IMR-90 (cell line): ENCODE measurements around the gene IL12RB1. TPM values are rescaled to one million over a fixed set of nuclear protein-coding genes. Genes with fewer than 3 reads are reported as not detected.
A peak's percentile ranks its signal among the peaks of the same experiment; 100 is the strongest.

Experiments used
- ATAC-seq: fragments of 200-7000 bp; cut with Tn5 transposase; 2 replicates; pipeline ENCODE4 v1.9.1; 2020; ENCODE audit warnings: low read depth, mild to moderate bottlenecking, moderate library complexity
- BruUV-seq: library from RNA; stranded (reverse); fragments of 400-500 nt; replicated peaks from 2 replicates; lab custom pipeline; 2021; lab: Mats Ljungman, UMichigan
- CTCF ChIA-PET: fragments of 300-600 bp; formaldehyde crosslinking; extraction: SDS; loops from one replicate; lab custom pipeline; 2021; ENCODE audit warnings: antibody characterized with exemption; lab: Yijun Ruan, JAX
- POLR2A ChIA-PET: fragments of 300-600 bp; sonication (Branson Sonifier 250); formaldehyde crosslinking; loops from one replicate; lab custom pipeline; 2022; ENCODE audit warnings: antibody characterized with exemption; ENCODE audit not compliant: unreplicated experiment; lab: Charles Lee
- DNase-seq: peaks from one replicate; pipeline ENCODE4 v3.0.0; 2013
- H2AFZ ChIP-seq: replicated peaks from 2 replicates; pipeline ENCODE3; 2013; ENCODE audit warnings: low read length, mild to moderate bottlenecking; ENCODE audit not compliant: poor library complexity
- H2AK5ac ChIP-seq: 2 replicates; pipeline ENCODE4 v1.6.1; 2013; ENCODE audit warnings: low read depth, low read length, inconsistent platforms
- H2AK9ac ChIP-seq: replicated peaks from 2 replicates; pipeline ENCODE3; 2013; ENCODE audit warnings: mild to moderate bottlenecking, low read depth, low read length, moderate library complexity; ENCODE audit not compliant: poor library complexity
- H2BK120ac ChIP-seq: 2 replicates; pipeline ENCODE4 v1.6.1; 2013; ENCODE audit warnings: low read depth, low read length, inconsistent platforms
- H2BK15ac ChIP-seq: 3 replicates; pipeline ENCODE4 v1.6.1; 2013; ENCODE audit warnings: low read depth, low read length, inconsistent platforms
- H2BK20ac ChIP-seq: 2 replicates; pipeline ENCODE4 v1.6.1; 2013; ENCODE audit warnings: low read depth, mild to moderate bottlenecking, inconsistent platforms, low read length, moderate library complexity
- H2BK5ac ChIP-seq: 2 replicates; pipeline ENCODE4 v1.6.1; 2013; ENCODE audit warnings: mild to moderate bottlenecking, low read depth, low read length, inconsistent platforms; ENCODE audit not compliant: poor library complexity, severe bottlenecking
- H3K14ac ChIP-seq: replicated peaks from 2 replicates; pipeline ENCODE4 v1.6.1; 2013; ENCODE audit warnings: low read depth, low read length, inconsistent platforms
- H3K18ac ChIP-seq: 2 replicates; pipeline ENCODE4 v1.6.1; 2013; ENCODE audit warnings: low read depth, low read length, control low read depth
- H3K23ac ChIP-seq: 2 replicates; pipeline ENCODE4 v1.6.1; 2013; ENCODE audit warnings: low read depth, low read length, inconsistent platforms
- H3K27ac ChIP-seq: 2 replicates; pipeline ENCODE4 v1.5.1; 2013; ENCODE audit warnings: mild to moderate bottlenecking, control low read depth, low read length; ENCODE audit not compliant: insufficient read depth
- H3K27me3 ChIP-seq: 2 replicates; pipeline ENCODE4 v1.6.1; 2013; ENCODE audit warnings: low read length; ENCODE audit not compliant: control insufficient read depth, insufficient read depth
- H3K36me3 ChIP-seq: 2 replicates; pipeline ENCODE4 v1.6.1; 2013; ENCODE audit warnings: low read length, mixed read lengths; ENCODE audit not compliant: control insufficient read depth, insufficient read depth
- H3K4ac ChIP-seq: 2 replicates; pipeline ENCODE4 v1.6.1; 2013; ENCODE audit warnings: low read depth, low read length, inconsistent platforms
- H3K4me1 ChIP-seq: 2 replicates; pipeline ENCODE4 v1.6.1; 2013; ENCODE audit warnings: low read length, mixed read lengths; ENCODE audit not compliant: control insufficient read depth, insufficient read depth
- H3K4me2 ChIP-seq: 2 replicates; pipeline ENCODE4 v1.6.1; 2013; ENCODE audit warnings: low read depth, mild to moderate bottlenecking, control low read depth, low read length, moderate library complexity
- H3K4me3 ChIP-seq: 2 replicates; pipeline ENCODE4 v1.5.1; 2013; ENCODE audit warnings: low read depth, mild to moderate bottlenecking, control low read depth, low read length, moderate library complexity; ENCODE audit not compliant: insufficient read depth
- H3K56ac ChIP-seq: 2 replicates; pipeline ENCODE4 v1.6.1; 2013; ENCODE audit warnings: low read length, inconsistent platforms; ENCODE audit not compliant: insufficient read depth; ENCODE audit errors: extremely low read depth
- H3K79me1 ChIP-seq, 2 experiments: 2 replicates each; pipeline ENCODE4 v1.6.1; 2013; ENCODE audit warnings: low read length in 2 of 2, inconsistent platforms in 1 of 2, low read depth in 1 of 2
- H3K9ac ChIP-seq: 2 replicates; pipeline ENCODE4 v1.6.1; 2013; ENCODE audit warnings: low read depth, low read length, control low read depth
- H3K9me1 ChIP-seq: 2 replicates; pipeline ENCODE4 v1.6.1; 2013; ENCODE audit warnings: low read length, inconsistent platforms; ENCODE audit not compliant: insufficient read depth
- H3K9me3 ChIP-seq: 2 replicates; pipeline ENCODE4 v1.6.1; 2013; ENCODE audit warnings: low read length; ENCODE audit not compliant: control insufficient read depth, insufficient read depth
- H4K20me1 ChIP-seq: 2 replicates; pipeline ENCODE4 v1.6.1; 2013; ENCODE audit warnings: low read length, inconsistent platforms; ENCODE audit not compliant: insufficient read depth
- H4K5ac ChIP-seq: 2 replicates; pipeline ENCODE4 v1.6.1; 2013; ENCODE audit warnings: mild to moderate bottlenecking, low read depth, low read length, control low read depth
- H4K8ac ChIP-seq, 2 experiments: 2 replicates each; pipeline ENCODE4 v1.6.1; 2013; ENCODE audit warnings: low read depth in 2 of 2, low read length in 2 of 2, control low read depth in 1 of 2, inconsistent platforms in 1 of 2
- H4K91ac ChIP-seq: 2 replicates; pipeline ENCODE4 v1.6.1; 2013; ENCODE audit warnings: low read depth, low read length, inconsistent platforms; ENCODE audit not compliant: insufficient read depth
- CHD1 ChIP-seq: IDR thresholded peaks from 2 replicates; pipeline ENCODE4 v1.6.1; 2012; ENCODE audit warnings: low read depth, low read length, improper control_type of control experiment
- FOS ChIP-seq: fragments of 150-350 bp; IDR thresholded peaks from 2 replicates; pipeline ENCODE4 v1.6.1; 2016; ENCODE audit warnings: low read depth, low read length
- MAFK ChIP-seq: IDR thresholded peaks from 2 replicates; pipeline ENCODE4 v1.6.1; 2012; ENCODE audit warnings: low read depth, low read length, improper control_type of control experiment
- NFE2L2 ChIP-seq: fragments of 150-350 bp; IDR thresholded peaks from 2 replicates; pipeline ENCODE4 v1.6.1; 2016; ENCODE audit warnings: low read depth, mild to moderate bottlenecking, low read length
- RAD21 ChIP-seq: IDR thresholded peaks from 2 replicates; pipeline ENCODE4 v1.6.1; 2012; ENCODE audit warnings: low read length, improper control_type of control experiment
- RFX5 ChIP-seq: IDR thresholded peaks from 2 replicates; pipeline ENCODE4 v1.8.0; 2012; ENCODE audit warnings: low read depth, mild to moderate bottlenecking, low read length, moderate library complexity
- WGBS, 2 experiments: methylation state at CpG; one replicate each; pipeline versions ENCODE4 v1.1.5 to v1.1.7; 2013; ENCODE audit warnings: missing lambda C conversion rate in 2 of 2; ENCODE audit not compliant: insufficient read length in 1 of 2; ENCODE audit errors: extremely low coverage in 2 of 2; 5-methylcytosine and 5-hydroxymethylcytosine counted together
- dilution Hi-C: fragments of 300-500 bp; cut with HindIII; formaldehyde crosslinking; loops from one replicate; pipeline ENCODE4 v1.14.3; 2018; ENCODE audit warnings: low sequenced_read_pairs; ENCODE audit not compliant: unreplicated experiment
- in situ Hi-C: fragments of 300-500 bp; cut with MboI; formaldehyde crosslinking; loops from 3 replicates; pipeline ENCODE4 v1.14.3; 2019; ENCODE audit warnings: low sequenced_read_pairs, inconsistent platforms, mixed read lengths
- intact Hi-C: fragments of 100-400 bp; cut with micrococcal nuclease; formaldehyde crosslinking; loops from 2 replicates; pipeline ENCODE4 v1.10.0; 2022
- polyA plus RNA-seq, 3 experiments: library from polyadenylated mRNA; depleted of rRNA; stranded (reverse); fragments of >200 nt; gene quantifications; 2 replicates each; pipeline ENCODE4 v1.2.3, GENCODE V29; 2012; ENCODE audit warnings: low replicate concordance in 1 of 3
- total RNA-seq: library from RNA; depleted of rRNA; stranded (reverse); fragments of >200 nt; gene quantifications from 2 replicates; pipeline ENCODE4 v1.2.3, GENCODE V29; 2012
- TF ChIP-seq, protein P1 (sequence below): conservative IDR thresholded peaks from 2 replicates; pipeline ENCODE4 v1.5.1; 2012; ENCODE audit warnings: mild to moderate bottlenecking, low read depth, low read length, improper control_type of control experiment
- TF ChIP-seq, protein P2 (sequence below): fragments of 150-350 bp; IDR thresholded peaks from 2 replicates; pipeline ENCODE4 v1.6.1; 2017; ENCODE audit warnings: mild to moderate bottlenecking, antibody characterized with exemption, low read length, low read depth

IL12RB1 gene
- total and polyA plus RNA-seq, 2 of the 4 experiments (the other 2 are of a cell fraction): not detected

DNA sequence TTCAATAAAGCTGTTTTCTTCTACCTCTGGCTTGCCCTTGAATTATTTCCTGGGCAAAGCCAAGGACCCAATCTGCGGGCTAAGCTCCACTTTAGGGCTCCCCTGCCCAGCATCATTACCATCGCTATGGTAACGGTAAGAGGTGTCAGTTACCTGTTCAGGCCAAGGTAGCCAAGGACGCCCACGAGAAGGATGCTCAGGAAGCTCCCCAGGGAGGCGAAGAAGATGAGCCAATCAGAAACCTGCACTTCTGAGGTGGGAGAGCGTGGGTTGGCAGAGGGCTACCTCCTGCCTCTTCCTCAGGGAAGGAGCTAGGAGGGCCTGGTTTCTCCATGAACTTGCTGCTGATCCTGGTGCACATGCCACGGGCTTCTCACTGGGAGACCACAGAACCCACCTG, 24.7 kb downstream of the IL12RB1 start:
- Histone ChIP-seq H4K20me1 (no peaks in the 10 kb centered on the region), H4K5ac (no peak overlapping the region), H3K56ac (no peak overlapping the region), H2BK15ac (no peak overlapping the region), H3K4me2 (no peak overlapping the region), H3K27me3 (peaks cover 9% of the 10 kb centered on the region; the same call in 1 of the 2 replicates), H3K14ac (no peak overlapping the region), H3K79me1 (no peaks in the 10 kb centered on the region), H2AFZ (peak overlapping the region; percentile 21), H3K4me1 (peaks cover 5% of the 10 kb centered on the region; the same call in 1 of the 2 replicates), H2AK9ac (peak overlapping the region; percentile 42), H3K18ac (no peak overlapping the region), H3K4ac (no peak overlapping the region), H3K27ac (no peak overlapping the region), H2BK5ac (no peak overlapping the region), H2BK120ac (no peak overlapping the region), H3K4me3 (no peak overlapping the region), H3K9ac (no peak overlapping the region), H3K36me3 (no peaks in the 10 kb centered on the region), H4K91ac (no peak overlapping the region), H3K9me3 (0 out of 2 replicates have a peak, but pooled peaks cover 2% of the 10 kb centered on the region), H2AK5ac (no peak overlapping the region), H3K23ac (no peak overlapping the region), H4K8ac (no peak overlapping the region), H2BK20ac (no peak overlapping the region), H3K9me1 (no peaks in the 10 kb centered on the region)
- TF ChIP-seq, protein P1, sequence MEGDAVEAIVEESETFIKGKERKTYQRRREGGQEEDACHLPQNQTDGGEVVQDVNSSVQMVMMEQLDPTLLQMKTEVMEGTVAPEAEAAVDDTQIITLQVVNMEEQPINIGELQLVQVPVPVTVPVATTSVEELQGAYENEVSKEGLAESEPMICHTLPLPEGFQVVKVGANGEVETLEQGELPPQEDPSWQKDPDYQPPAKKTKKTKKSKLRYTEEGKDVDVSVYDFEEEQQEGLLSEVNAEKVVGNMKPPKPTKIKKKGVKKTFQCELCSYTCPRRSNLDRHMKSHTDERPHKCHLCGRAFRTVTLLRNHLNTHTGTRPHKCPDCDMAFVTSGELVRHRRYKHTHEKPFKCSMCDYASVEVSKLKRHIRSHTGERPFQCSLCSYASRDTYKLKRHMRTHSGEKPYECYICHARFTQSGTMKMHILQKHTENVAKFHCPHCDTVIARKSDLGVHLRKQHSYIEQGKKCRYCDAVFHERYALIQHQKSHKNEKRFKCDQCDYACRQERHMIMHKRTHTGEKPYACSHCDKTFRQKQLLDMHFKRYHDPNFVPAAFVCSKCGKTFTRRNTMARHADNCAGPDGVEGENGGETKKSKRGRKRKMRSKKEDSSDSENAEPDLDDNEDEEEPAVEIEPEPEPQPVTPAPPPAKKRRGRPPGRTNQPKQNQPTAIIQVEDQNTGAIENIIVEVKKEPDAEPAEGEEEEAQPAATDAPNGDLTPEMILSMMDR: no peak
- TF ChIP-seq FOS (no peak), RAD21 (no peak), MAFK (no peak), CHD1 (no peak), NFE2L2 (no peak), RFX5 (no peak)
- TF ChIP-seq, protein P2, sequence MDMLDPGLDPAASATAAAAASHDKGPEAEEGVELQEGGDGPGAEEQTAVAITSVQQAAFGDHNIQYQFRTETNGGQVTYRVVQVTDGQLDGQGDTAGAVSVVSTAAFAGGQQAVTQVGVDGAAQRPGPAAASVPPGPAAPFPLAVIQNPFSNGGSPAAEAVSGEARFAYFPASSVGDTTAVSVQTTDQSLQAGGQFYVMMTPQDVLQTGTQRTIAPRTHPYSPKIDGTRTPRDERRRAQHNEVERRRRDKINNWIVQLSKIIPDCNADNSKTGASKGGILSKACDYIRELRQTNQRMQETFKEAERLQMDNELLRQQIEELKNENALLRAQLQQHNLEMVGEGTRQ: no peak
- POLR2A ChIA-PET: no interaction called here
- CTCF ChIA-PET: interaction anchor here (0.7 kb wide), 1 partner anchor 753 kb away, joined by 3 read pairs; the partner anchor contains the start of gene DDA1
- intact Hi-C loops: no loop called here
- ATAC-seq (no peak), DNase-seq (no peak)
- in situ Hi-C loops: loop anchor here (25.0 kb wide), 1 partner anchor 125 kb away; the partner anchor contains the start of gene CCDC124
- no TSS peak for BruUV-seq
- dilution Hi-C loops: no loop called here
- 59% methylated on average over 3 of the region's 8 CpGs; no CpG with 5 or more reads in 1 of the 2 experiments for WGBS, 2 experiments
